Measurements from ENCODE around the gene ABO.

- no peak for TF ChIP-seq CTCF (IDR thresholded peaks at IDR 0.05)
- TF ChIP-seq POLR2A (IDR thresholded peaks at IDR 0.05): no peak
These were observed 34.6 kb upstream of the ABO start for GRCh38 chr9:133309608-133310007.
